ENCODE data around the gene SMG6. TPM values are rescaled to one million over a fixed set of nuclear protein-coding genes. Genes with fewer than 3 reads are reported as not detected.

SMG6 gene
- total and polyA plus RNA-seq, 2 of the 13 experiments (the other 11 are each of a cell fraction or from before 2014, with no cell fraction given): 4.6 to 14.6 TPM

- TF ChIP-seq ZHX2 (IDR thresholded peaks at IDR 0.05; ENCODE audit: low read depth) (no peak), ZHX2 (CRISPR knock-in tag; IDR thresholded peaks at IDR 0.05; ENCODE audit: borderline replicate concordance) (no peak), ZGPAT (CRISPR knock-in tag; IDR thresholded peaks at IDR 0.05) (no peak), POGZ (CRISPR knock-in tag; IDR thresholded peaks at IDR 0.05) (no peak), ZSCAN29 (CRISPR knock-in tag; conservative IDR thresholded peaks at IDR 0.05) (no peak), ZNF577 (CRISPR knock-in tag; IDR thresholded peaks at IDR 0.05; ENCODE audit: borderline replicate concordance, low read depth) (no peak), ZNF768 (CRISPR knock-in tag; IDR thresholded peaks at IDR 0.05) (no peak), ZNF142 (CRISPR knock-in tag; IDR thresholded peaks at IDR 0.05) (no peak)
These were observed 81.3 kb downstream of the SMG6 start (continued) for GRCh38 chr17:2222301-2222700.

All from HepG2 (cell line).